Stimulated activated naive CD8-positive, alpha-beta T cell treated with anti-CD3 and anti-CD28 coated beads, Interleukin-15, Interleukin-2, amounts not matched to agents 100 ng/mL and 50 ng/mL, for 24 hours (primary cell): ENCODE results near the gene TMEM39B.
"Not testable (repeated sequence)": the region's sequence is repeated elsewhere in the genome, so short reads cannot be mapped to it uniquely, and the experiment has no call there.

ENCODE experiments used
- H3K27ac Mint-ChIP-seq: one replicate; pipeline ENCODE4 v1.8.0; 2021; ENCODE audit warnings: mild to moderate bottlenecking, mixed read lengths
- H3K27me3 Mint-ChIP-seq: one replicate; pipeline ENCODE4 v1.8.0; 2021; ENCODE audit warnings: mixed read lengths
- H3K36me3 Mint-ChIP-seq: one replicate; pipeline ENCODE4 v1.8.0; 2021; ENCODE audit warnings: low read depth, mixed read lengths
- H3K4me1 Mint-ChIP-seq: one replicate; pipeline ENCODE4 v1.8.0; 2021; ENCODE audit warnings: low read depth, mixed read lengths
- H3K4me3 Mint-ChIP-seq: one replicate; pipeline ENCODE4 v1.8.0; 2021; ENCODE audit warnings: mild to moderate bottlenecking, mixed read lengths
- H3K9me3 Mint-ChIP-seq: one replicate; pipeline ENCODE4 v1.8.0; 2021; ENCODE audit warnings: mixed read lengths

Gene TMEM39B

GRCh38 chr1:32055416-32055815 is 17.3 kb upstream of the TMEM39B start:
- Mint-ChIP-seq H3K36me3 (peaks cover 62% of the 10 kb centered on the region), H3K4me1 (peaks cover under 1% of the 10 kb centered on the region), H3K9me3 (no peaks in the 10 kb centered on the region), H3K27ac (no peak overlapping the region), H3K4me3 (no peak overlapping the region), H3K27me3 (no peaks in the 10 kb centered on the region)

GRCh38 chr1:32056598-32056997 is 16.1 kb upstream of the TMEM39B start:
- Mint-ChIP-seq H3K4me1 (no peaks in the 10 kb centered on the region), H3K36me3 (peaks cover 69% of the 10 kb centered on the region), H3K9me3 (no peaks in the 10 kb centered on the region), H3K4me3 (no peak overlapping the region), H3K27ac (no peak overlapping the region), H3K27me3 (no peaks in the 10 kb centered on the region)

GRCh38 chr1:32060914-32061313 is 11.8 kb upstream of the TMEM39B start:
- H3K9me3 Mint-ChIP-seq = no peaks in the 10 kb centered on the region
- H3K27me3 Mint-ChIP-seq = no peaks in the 10 kb centered on the region
- H3K27ac Mint-ChIP-seq = peak overlapping the region; percentile 8
- peaks cover 4% of the 10 kb centered on the region for H3K4me1 Mint-ChIP-seq
- no peak overlapping the region for H3K4me3 Mint-ChIP-seq
- peaks cover 42% of the 10 kb centered on the region for H3K36me3 Mint-ChIP-seq

GRCh38 chr1:32062867-32063230 is 9.9 kb upstream of the TMEM39B start:
- Mint-ChIP-seq H3K4me1 (peaks cover 11% of the 10 kb centered on the region), H3K27ac (peak overlapping the region; percentile 1), H3K4me3 (no peak overlapping the region), H3K27me3 (no peaks in the 10 kb centered on the region), H3K36me3 (peaks cover 35% of the 10 kb centered on the region), H3K9me3 (no peaks in the 10 kb centered on the region)

GRCh38 chr1:32063261-32063681 is 9.5 kb upstream of the TMEM39B start:
- no peaks in the 10 kb centered on the region for H3K9me3 Mint-ChIP-seq
- H3K36me3 Mint-ChIP-seq = peaks cover 33% of the 10 kb centered on the region
- H3K4me3 Mint-ChIP-seq = no peak overlapping the region
- peak overlapping the region; percentile 32 for H3K27ac Mint-ChIP-seq
- peaks cover 11% of the 10 kb centered on the region for H3K4me1 Mint-ChIP-seq
- H3K27me3 Mint-ChIP-seq = no peaks in the 10 kb centered on the region

- H3K9me3 Mint-ChIP-seq, H3K27ac Mint-ChIP-seq, H3K4me3 Mint-ChIP-seq, H3K27me3 Mint-ChIP-seq: not testable (repeated sequence)
- Mint-ChIP-seq H3K4me1 (peaks cover 11% of the 10 kb centered on the region), H3K36me3 (peaks cover 14% of the 10 kb centered on the region)
Observed at GRCh38 chr1:32065613-32066488, 6.9 kb upstream of the TMEM39B start.

- H3K27me3 Mint-ChIP-seq = no peaks in the 10 kb centered on the region
- peaks cover 11% of the 10 kb centered on the region for H3K4me1 Mint-ChIP-seq
- peaks cover 7% of the 10 kb centered on the region for H3K36me3 Mint-ChIP-seq
- H3K27ac Mint-ChIP-seq = no peak overlapping the region
- H3K9me3 Mint-ChIP-seq = no peaks in the 10 kb centered on the region
- H3K4me3 Mint-ChIP-seq = no peak overlapping the region
Observed at GRCh38 chr1:32066489-32066873, 6.3 kb upstream of the TMEM39B start.

- Mint-ChIP-seq H3K9me3 (no peaks in the 10 kb centered on the region), H3K27ac (peak overlapping the region; percentile 18), H3K4me3 (no peak overlapping the region), H3K36me3 (no peaks in the 10 kb centered on the region), H3K4me1 (peaks cover 30% of the 10 kb centered on the region), H3K27me3 (no peaks in the 10 kb centered on the region)
Observed at GRCh38 chr1:32068957-32069588, 3.7 kb upstream of the TMEM39B start.

- Mint-ChIP-seq H3K27me3 (no peaks in the 10 kb centered on the region), H3K36me3 (peaks cover 5% of the 10 kb centered on the region), H3K4me1 (peaks cover 38% of the 10 kb centered on the region), H3K27ac (peak overlapping the region; percentile 83), H3K4me3 (peak overlapping the region; percentile 90), H3K9me3 (no peaks in the 10 kb centered on the region)
Observed at GRCh38 chr1:32071758-32072621, 749 bp upstream of the TMEM39B start.

- peak overlapping the region; percentile 90 for H3K4me3 Mint-ChIP-seq
- no peaks in the 10 kb centered on the region for H3K9me3 Mint-ChIP-seq
- peak overlapping the region; percentile 91 for H3K27ac Mint-ChIP-seq
- peaks cover 38% of the 10 kb centered on the region for H3K4me1 Mint-ChIP-seq
- no peaks in the 10 kb centered on the region for H3K27me3 Mint-ChIP-seq
- H3K36me3 Mint-ChIP-seq = peaks cover 12% of the 10 kb centered on the region
Observed at GRCh38 chr1:32073299-32074229, 825 bp downstream of the TMEM39B start.

GRCh38 chr1:32074841-32075240 is 2.1 kb downstream of the TMEM39B start:
- peaks cover 38% of the 10 kb centered on the region for H3K4me1 Mint-ChIP-seq
- no peaks in the 10 kb centered on the region for H3K9me3 Mint-ChIP-seq
- peaks cover 12% of the 10 kb centered on the region for H3K36me3 Mint-ChIP-seq
- H3K27me3 Mint-ChIP-seq = no peaks in the 10 kb centered on the region
- H3K27ac Mint-ChIP-seq = no peak overlapping the region
- no peak overlapping the region for H3K4me3 Mint-ChIP-seq

- Mint-ChIP-seq H3K27me3 (no peaks in the 10 kb centered on the region), H3K4me1 (peaks cover 34% of the 10 kb centered on the region), H3K27ac (no peak overlapping the region), H3K4me3 (no peak overlapping the region), H3K36me3 (peaks cover 20% of the 10 kb centered on the region), H3K9me3 (no peaks in the 10 kb centered on the region)
Observed at GRCh38 chr1:32077451-32077850, 4.7 kb downstream of the TMEM39B start.

GRCh38 chr1:32082022-32082421 is 9.3 kb downstream of the TMEM39B start:
- H3K4me1 Mint-ChIP-seq = peaks cover 6% of the 10 kb centered on the region

GRCh38 chr1:32086381-32086780 is 13.6 kb downstream of the TMEM39B start:
- not testable (repeated sequence) for H3K4me1 Mint-ChIP-seq, H3K27me3 Mint-ChIP-seq, H3K9me3 Mint-ChIP-seq, H3K27ac Mint-ChIP-seq, H3K4me3 Mint-ChIP-seq
- H3K36me3 Mint-ChIP-seq = peaks cover 33% of the 10 kb centered on the region

More at GRCh38 chr1:32082022-32082421, 9.3 kb downstream of the TMEM39B start:
- no peak overlapping the region for H3K4me3 Mint-ChIP-seq
- peaks cover 34% of the 10 kb centered on the region for H3K36me3 Mint-ChIP-seq
- H3K27ac Mint-ChIP-seq = peak overlapping the region; percentile 64
- H3K27me3 Mint-ChIP-seq = no peaks in the 10 kb centered on the region
- no peaks in the 10 kb centered on the region for H3K9me3 Mint-ChIP-seq
